Measurements from ENCODE around the gene KCNAB3.
"Not testable (repeated sequence)": the region's sequence is repeated elsewhere in the genome, so short reads cannot be mapped to it uniquely, and the experiment has no call there.

KCNAB3 gene

GRCh38 chr17:7929158-7930023 is at the start of gene KCNAB3:
KCNAB3 (minus strand) TSS chr17:7929856; CDS start chr17:7929435, 421 bp downstream.
- ATAC-seq (peak; percentile 45), DNase-seq (ENCODE audit: low spot score in 2 of 2) (peak in 1 of 2 donors; percentile 70)
- no peak within 1 kb of the TSS for H3K27ac Mint-ChIP-seq
- H3K9me3 Mint-ChIP-seq = no peaks in the 10 kb centered on the region
- H3K4me1 Mint-ChIP-seq = peaks cover 45% of the 10 kb centered on the region
- H3K36me3 Mint-ChIP-seq = peaks cover 24% of the 10 kb centered on the region
- peak within 1 kb of the TSS; percentile 94 for H3K4me3 Mint-ChIP-seq

GRCh38 chr17:7977805-7978204 is 48.1 kb upstream of the KCNAB3 start:
- Mint-ChIP-seq H3K4me1 (peaks cover 5% of the 10 kb centered on the region), H3K36me3 (no peaks in the 10 kb centered on the region), H3K4me3 (no peak overlapping the region), H3K9me3 (peaks cover 10% of the 10 kb centered on the region), H3K27ac (no peak overlapping the region)
- DNase-seq (ENCODE audit: low spot score in 2 of 2) (no peak), ATAC-seq (peak; percentile 73)

- ATAC-seq = no peak
- Mint-ChIP-seq H3K9me3 (peaks cover 10% of the 10 kb centered on the region), H3K27ac (no peak overlapping the region), H3K4me3 (no peak overlapping the region), H3K36me3 (no peaks in the 10 kb centered on the region), H3K4me1 (peaks cover 5% of the 10 kb centered on the region)
- DNase-seq (ENCODE audit: low spot score in 2 of 2) = no peak
Measured at GRCh38 chr17:7977039-7977438, 47.4 kb upstream of the KCNAB3 start.

- Mint-ChIP-seq H3K4me1 (peaks cover 5% of the 10 kb centered on the region), H3K4me3 (no peak overlapping the region), H3K27ac (no peak overlapping the region), H3K36me3 (no peaks in the 10 kb centered on the region), H3K9me3 (peaks cover 10% of the 10 kb centered on the region)
- ATAC-seq = no peak
- no peak for DNase-seq (ENCODE audit: low spot score in 2 of 2)
Measured at GRCh38 chr17:7974638-7975131, 45.0 kb upstream of the KCNAB3 start.

- ATAC-seq (no peak), DNase-seq (ENCODE audit: low spot score in 2 of 2) (no peak)
- Mint-ChIP-seq H3K4me3 (no peak overlapping the region), H3K9me3 (peaks cover 10% of the 10 kb centered on the region), H3K4me1 (no peaks in the 10 kb centered on the region), H3K27ac (no peak overlapping the region), H3K36me3 (no peaks in the 10 kb centered on the region)
Measured at GRCh38 chr17:7972131-7972785, 42.6 kb upstream of the KCNAB3 start.

GRCh38 chr17:7971651-7972050 is 42.0 kb upstream of the KCNAB3 start:
- H3K4me1 Mint-ChIP-seq = no peaks in the 10 kb centered on the region
- H3K4me3 Mint-ChIP-seq = no peak overlapping the region
- no peak for ATAC-seq
- H3K27ac Mint-ChIP-seq = no peak overlapping the region
- H3K9me3 Mint-ChIP-seq = peaks cover 10% of the 10 kb centered on the region
- H3K36me3 Mint-ChIP-seq = no peaks in the 10 kb centered on the region
- no peak for DNase-seq (ENCODE audit: low spot score in 2 of 2)

GRCh38 chr17:7969433-7969832 is 39.8 kb upstream of the KCNAB3 start:
- Mint-ChIP-seq H3K4me1 (no peaks in the 10 kb centered on the region), H3K4me3 (no peak overlapping the region), H3K9me3 (peaks cover 2% of the 10 kb centered on the region), H3K27ac (no peak overlapping the region), H3K36me3 (no peaks in the 10 kb centered on the region)
- DNase-seq (ENCODE audit: low spot score in 2 of 2) (no peak), ATAC-seq (no peak)

- Mint-ChIP-seq H3K4me1 (no peaks in the 10 kb centered on the region), H3K9me3 (no peaks in the 10 kb centered on the region), H3K4me3 (no peak overlapping the region), H3K27ac (no peak overlapping the region), H3K36me3 (no peaks in the 10 kb centered on the region)
- DNase-seq (ENCODE audit: low spot score in 2 of 2) = no peak
- ATAC-seq = no peak
Measured at GRCh38 chr17:7967751-7968150, 38.1 kb upstream of the KCNAB3 start.

GRCh38 chr17:7961421-7961820 is 31.8 kb upstream of the KCNAB3 start:
- H3K27ac Mint-ChIP-seq = no peak overlapping the region
- ATAC-seq = no peak
- no peaks in the 10 kb centered on the region for H3K9me3 Mint-ChIP-seq
- no peaks in the 10 kb centered on the region for H3K36me3 Mint-ChIP-seq
- H3K4me3 Mint-ChIP-seq = no peak overlapping the region
- no peaks in the 10 kb centered on the region for H3K4me1 Mint-ChIP-seq
- DNase-seq (ENCODE audit: low spot score in 2 of 2) = no peak

GRCh38 chr17:7959503-7960253 is 30.0 kb upstream of the KCNAB3 start:
- no peak for DNase-seq (ENCODE audit: low spot score in 2 of 2)
- H3K4me3 Mint-ChIP-seq = no peak overlapping the region
- H3K36me3 Mint-ChIP-seq = no peaks in the 10 kb centered on the region
- no peak for ATAC-seq
- H3K9me3 Mint-ChIP-seq = no peaks in the 10 kb centered on the region
- no peak overlapping the region for H3K27ac Mint-ChIP-seq
- no peaks in the 10 kb centered on the region for H3K4me1 Mint-ChIP-seq

- H3K4me3 Mint-ChIP-seq = peak overlapping the region; percentile 53
- H3K27ac Mint-ChIP-seq = no peak overlapping the region
- ATAC-seq (no peak), DNase-seq (ENCODE audit: low spot score in 2 of 2) (no peak)
- H3K4me1 Mint-ChIP-seq = peaks cover 11% of the 10 kb centered on the region
- H3K9me3 Mint-ChIP-seq = no peaks in the 10 kb centered on the region
- no peaks in the 10 kb centered on the region for H3K36me3 Mint-ChIP-seq
Measured at GRCh38 chr17:7956228-7956965, 26.7 kb upstream of the KCNAB3 start.

GRCh38 chr17:7955414-7956227 is 26.0 kb upstream of the KCNAB3 start:
- peaks cover 16% of the 10 kb centered on the region for H3K4me1 Mint-ChIP-seq
- H3K27ac Mint-ChIP-seq = peak overlapping the region; percentile 49
- peak overlapping the region; percentile 53 for H3K4me3 Mint-ChIP-seq
- ATAC-seq (peak; percentile 61), DNase-seq (ENCODE audit: low spot score in 2 of 2) (no peak)
- no peaks in the 10 kb centered on the region for H3K9me3 Mint-ChIP-seq
- no peaks in the 10 kb centered on the region for H3K36me3 Mint-ChIP-seq

GRCh38 chr17:7953266-7953665 is 23.6 kb upstream of the KCNAB3 start:
- not testable (repeated sequence) for H3K27ac Mint-ChIP-seq; ATAC-seq; H3K9me3 Mint-ChIP-seq; DNase-seq (ENCODE audit: low spot score in 2 of 2)
- Mint-ChIP-seq H3K4me3 (peak overlapping the region; percentile 22), H3K4me1 (peaks cover 16% of the 10 kb centered on the region), H3K36me3 (peaks cover 16% of the 10 kb centered on the region)

- Mint-ChIP-seq H3K4me3 (peak overlapping the region; percentile 24), H3K9me3 (no peaks in the 10 kb centered on the region), H3K36me3 (peaks cover 36% of the 10 kb centered on the region), H3K27ac (peak overlapping the region; percentile 68), H3K4me1 (peaks cover 16% of the 10 kb centered on the region)
- peak; percentile 8 to 62 for DNase-seq (ENCODE audit: low spot score in 2 of 2)
- peak; percentile 95 for ATAC-seq
Measured at GRCh38 chr17:7951143-7951792, 21.6 kb upstream of the KCNAB3 start.
